HK-2 (cell line): ENCODE results near the gene EML3.
"Not testable (repeated sequence)": the region's sequence is repeated elsewhere in the genome, so short reads cannot be mapped to it uniquely, and the experiment has no call there.

Experiments
- DNase-seq: peaks from one replicate; pipeline ENCODE4 v3.0.0-alpha.2; 2018; ENCODE audit not compliant: unreplicated experiment

The EML3 gene, protein sequence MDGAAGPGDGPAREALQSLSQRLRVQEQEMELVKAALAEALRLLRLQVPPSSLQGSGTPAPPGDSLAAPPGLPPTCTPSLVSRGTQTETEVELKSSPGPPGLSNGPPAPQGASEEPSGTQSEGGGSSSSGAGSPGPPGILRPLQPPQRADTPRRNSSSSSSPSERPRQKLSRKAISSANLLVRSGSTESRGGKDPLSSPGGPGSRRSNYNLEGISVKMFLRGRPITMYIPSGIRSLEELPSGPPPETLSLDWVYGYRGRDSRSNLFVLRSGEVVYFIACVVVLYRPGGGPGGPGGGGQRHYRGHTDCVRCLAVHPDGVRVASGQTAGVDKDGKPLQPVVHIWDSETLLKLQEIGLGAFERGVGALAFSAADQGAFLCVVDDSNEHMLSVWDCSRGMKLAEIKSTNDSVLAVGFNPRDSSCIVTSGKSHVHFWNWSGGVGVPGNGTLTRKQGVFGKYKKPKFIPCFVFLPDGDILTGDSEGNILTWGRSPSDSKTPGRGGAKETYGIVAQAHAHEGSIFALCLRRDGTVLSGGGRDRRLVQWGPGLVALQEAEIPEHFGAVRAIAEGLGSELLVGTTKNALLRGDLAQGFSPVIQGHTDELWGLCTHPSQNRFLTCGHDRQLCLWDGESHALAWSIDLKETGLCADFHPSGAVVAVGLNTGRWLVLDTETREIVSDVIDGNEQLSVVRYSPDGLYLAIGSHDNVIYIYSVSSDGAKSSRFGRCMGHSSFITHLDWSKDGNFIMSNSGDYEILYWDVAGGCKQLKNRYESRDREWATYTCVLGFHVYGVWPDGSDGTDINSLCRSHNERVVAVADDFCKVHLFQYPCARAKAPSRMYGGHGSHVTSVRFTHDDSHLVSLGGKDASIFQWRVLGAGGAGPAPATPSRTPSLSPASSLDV

GRCh38 chr11:62612366-62613290 is at the start of gene EML3, which contains the start of gene ROM1:
EML3 (minus strand) TSS chr11:62612775; CDS start chr11:62612457, 318 bp downstream.
ROM1 (plus strand) TSS chr11:62613257; CDS start chr11:62613282, 25 bp downstream.
- peak; percentile 75 for DNase-seq

- DNase-seq, result no peak
Measured at GRCh38 chr11:62656796-62657429, 44.3 kb upstream of the EML3 start.

- DNase-seq, result no peak
Measured at GRCh38 chr11:62654297-62654696, 41.7 kb upstream of the EML3 start.

DNA sequence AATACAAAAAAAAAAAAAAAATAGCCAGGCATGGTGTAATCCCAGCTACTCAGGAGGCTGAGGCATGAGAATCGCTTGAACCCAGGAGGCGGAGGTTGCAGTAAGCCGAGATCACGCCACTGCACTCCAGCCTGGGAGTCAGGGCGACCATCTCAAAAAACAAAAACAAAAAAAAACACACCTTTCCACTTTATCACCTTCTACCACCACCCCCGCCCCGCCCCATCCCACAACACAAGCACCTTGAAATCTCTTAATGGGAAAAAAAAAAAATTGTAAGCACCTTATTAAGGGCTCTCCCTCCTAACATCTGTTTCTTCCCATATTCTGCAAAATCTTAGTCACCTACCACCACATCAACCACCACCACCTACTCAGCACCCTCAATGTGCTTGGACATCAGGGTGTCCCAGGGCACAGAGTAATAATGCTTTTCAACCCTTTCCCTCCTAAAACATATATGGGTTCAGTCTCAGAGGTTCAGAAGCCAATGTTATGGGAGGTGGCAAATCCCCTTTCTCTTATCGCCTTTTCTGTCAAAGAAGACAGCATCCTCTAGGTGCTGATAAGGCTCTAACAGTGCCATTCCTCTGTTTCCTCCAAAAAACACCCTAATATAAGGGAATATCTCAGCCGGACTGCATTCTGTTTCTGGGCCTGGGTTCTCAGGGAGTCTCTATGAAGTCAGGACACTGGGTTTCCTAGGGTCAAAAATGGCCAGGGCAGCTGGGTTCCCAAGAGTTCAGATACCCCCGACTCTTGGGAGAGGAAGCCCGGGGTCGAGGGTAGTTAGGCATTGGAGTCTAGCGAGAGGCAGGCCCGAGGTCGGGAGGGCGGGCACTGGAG is 39.8 kb upstream of the EML3 start:
- DNase-seq, result no peak

- DNase-seq, result not testable (repeated sequence)
Measured at GRCh38 chr11:62650283-62650682, 37.7 kb upstream of the EML3 start.

DNA sequence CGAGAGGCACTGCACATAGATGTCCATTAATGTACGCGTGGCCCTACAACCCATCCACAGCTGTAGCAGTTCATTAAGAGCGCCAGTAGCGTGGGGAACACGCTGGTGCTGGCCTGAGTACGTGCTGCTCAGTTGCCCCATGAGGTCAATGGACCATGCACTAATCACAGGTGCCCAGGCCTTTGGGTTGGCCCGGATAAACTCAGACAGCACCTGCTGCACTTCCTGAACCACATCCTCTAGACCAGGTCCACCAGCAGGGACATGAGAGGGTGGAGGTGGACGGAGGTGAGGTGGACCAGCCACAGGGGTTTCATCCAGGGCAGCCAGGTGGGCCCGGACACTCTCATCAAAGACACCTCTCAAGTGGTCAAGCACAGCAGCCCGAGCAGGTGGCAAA is 36.9 kb upstream of the EML3 start:
- DNase-seq, result no peak

DNA sequence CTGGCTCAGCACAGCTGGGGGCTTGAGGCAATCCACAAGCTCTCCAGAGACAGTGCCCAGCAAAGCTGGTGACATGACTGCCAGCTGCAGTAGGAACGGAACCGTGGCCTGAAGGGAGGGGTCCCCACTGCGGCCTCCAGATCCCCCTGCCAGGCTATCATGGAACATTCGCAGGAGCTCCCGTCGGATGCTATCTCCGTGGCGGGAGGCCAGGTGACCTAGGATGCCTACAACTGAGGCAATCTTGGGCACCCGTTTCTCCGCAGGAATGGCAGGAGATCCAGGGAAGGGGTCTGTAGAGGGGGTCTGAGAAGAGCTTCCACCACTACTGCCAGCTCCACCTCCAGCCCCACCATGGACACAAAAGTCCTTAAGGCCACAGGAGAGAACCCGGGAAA is 36.4 kb upstream of the EML3 start:
- DNase-seq, result no peak

- no peak for DNase-seq
Measured at GRCh38 chr11:62648185-62648966, 35.8 kb upstream of the EML3 start.

DNA sequence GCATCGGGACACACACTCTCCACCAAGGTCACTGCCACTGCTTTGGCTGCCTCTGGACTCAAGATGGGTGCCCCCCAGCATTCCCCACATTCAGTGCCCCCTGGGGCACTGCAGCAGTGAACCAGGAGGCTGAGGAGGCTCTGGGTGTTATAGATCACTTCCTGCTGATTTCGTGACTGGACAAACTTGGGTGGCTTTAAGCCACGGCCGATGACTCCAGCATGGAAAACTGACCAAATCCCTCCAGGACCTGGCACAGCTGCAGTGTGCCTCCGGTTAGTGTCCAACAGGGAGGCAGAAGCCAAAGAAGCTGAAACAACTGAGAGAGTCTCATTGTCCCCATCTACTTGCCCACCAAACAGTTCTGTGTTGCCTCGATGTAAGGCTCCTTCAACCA is 35.0 kb upstream of the EML3 start:
- no peak for DNase-seq

GRCh38 chr11:62646825-62647608 is 34.4 kb upstream of the EML3 start:
- no peak for DNase-seq

- DNase-seq, result peak; percentile 95
Measured at GRCh38 chr11:62645946-62646824, 33.6 kb upstream of the EML3 start, which contains the start of gene GANAB. GANAB (minus strand) TSS chr11:62646613; CDS start chr11:62646599, 14 bp downstream.

GRCh38 chr11:62645671-62645945 is 33.0 kb upstream of the EML3 start:
- DNase-seq, result no peak

- DNase-seq, result no peak
Measured at GRCh38 chr11:62644220-62644619, 31.6 kb upstream of the EML3 start.

GRCh38 chr11:62632492-62632891 is 19.9 kb upstream of the EML3 start:
- DNase-seq, result no peak

DNA sequence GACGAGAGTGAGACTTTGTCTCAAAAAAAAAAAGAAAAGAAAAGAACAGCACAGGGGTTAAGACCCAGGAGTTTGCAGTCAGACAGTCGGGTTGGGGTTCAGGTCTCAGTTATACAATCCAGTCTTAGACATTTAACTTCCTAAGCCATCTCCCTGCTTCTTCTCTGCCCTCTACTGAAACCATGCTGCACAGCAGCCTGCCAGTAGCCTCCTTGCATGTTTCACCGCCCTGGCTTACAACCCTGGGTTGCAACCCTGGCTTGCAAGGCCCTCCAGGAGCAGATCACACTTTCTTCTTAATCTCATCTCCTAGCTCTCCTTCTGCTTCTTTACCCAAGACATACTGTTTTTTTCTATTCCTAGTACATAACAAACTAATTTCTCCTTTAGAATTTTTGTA is 15.1 kb upstream of the EML3 start:
- no peak for DNase-seq

DNA sequence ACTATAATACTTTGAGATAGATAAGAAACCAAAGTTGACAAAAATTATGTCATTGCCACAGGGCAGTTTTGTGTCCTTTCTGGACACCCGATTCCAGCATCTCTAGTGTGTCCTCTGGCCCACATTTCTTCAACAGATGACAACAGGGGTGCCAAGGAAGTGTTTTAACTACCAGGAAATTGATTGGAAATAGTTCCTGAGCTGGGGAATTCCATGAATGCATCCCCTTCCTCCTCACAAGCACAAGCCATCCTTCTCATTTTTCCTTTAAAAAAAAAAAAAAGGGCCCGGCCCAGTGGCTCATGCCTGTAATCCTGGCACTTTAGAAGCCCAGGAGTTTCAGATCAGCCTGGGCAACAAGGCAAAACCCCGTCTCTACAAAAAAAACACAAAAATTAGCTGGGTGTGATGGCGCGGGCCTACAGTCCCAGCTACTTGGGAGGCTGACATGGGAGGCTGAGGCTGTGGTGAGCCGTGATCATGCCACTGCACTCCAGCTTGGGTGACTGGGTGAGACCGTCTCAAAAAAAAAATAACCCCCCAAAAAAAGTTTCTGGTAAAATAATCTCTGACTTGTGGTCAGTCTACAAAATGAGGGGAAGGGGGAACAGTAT is 10.0 kb upstream of the EML3 start:
- DNase-seq, result no peak
